NCI-H146 treated with DMSO at 0.1 percent for 48 hours (cell line): Measurements from ENCODE around the gene VEGFB.

Source experiments
- DNase-seq: peaks from one replicate; lab custom pipeline; 2025; ENCODE audit not compliant: unreplicated experiment; lab: John Stamatoyannopoulos, UW

Gene VEGFB

GRCh38 chr11:64210301-64211020 lies 23.9 kb upstream of the VEGFB start:
- no peak for DNase-seq

GRCh38 chr11:64211181-64211872 lies 23.1 kb upstream of the VEGFB start:
- DNase-seq: no peak

DNA sequence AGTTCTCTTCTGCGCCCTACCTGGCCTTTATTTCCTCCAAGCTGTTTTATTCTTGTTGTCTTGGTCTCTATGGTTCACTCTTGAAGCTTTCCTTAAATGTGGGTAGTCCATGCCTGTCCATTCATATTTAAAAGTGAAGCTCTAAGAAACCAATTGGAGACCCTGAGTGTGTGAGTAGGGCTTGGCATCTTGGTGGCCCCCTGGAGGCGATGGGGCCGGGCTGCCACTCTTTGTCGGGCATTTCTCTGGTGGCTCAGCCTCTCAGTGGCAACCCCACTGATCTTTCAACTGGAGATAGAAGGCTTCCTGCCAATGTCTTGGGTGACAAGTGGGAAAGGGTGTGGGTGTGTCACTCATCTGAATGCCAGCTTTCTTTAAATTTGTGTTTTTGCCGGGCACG lies 17.5 kb upstream of the VEGFB start:
- DNase-seq: no peak

GRCh38 chr11:64218628-64219353 lies 15.6 kb upstream of the VEGFB start:
- no peak for DNase-seq

- DNase-seq: no peak
These were observed 15.1 kb upstream of the VEGFB start for GRCh38 chr11:64219354-64219684.

GRCh38 chr11:64219755-64220154 lies 14.6 kb upstream of the VEGFB start:
- DNase-seq: no peak

DNA sequence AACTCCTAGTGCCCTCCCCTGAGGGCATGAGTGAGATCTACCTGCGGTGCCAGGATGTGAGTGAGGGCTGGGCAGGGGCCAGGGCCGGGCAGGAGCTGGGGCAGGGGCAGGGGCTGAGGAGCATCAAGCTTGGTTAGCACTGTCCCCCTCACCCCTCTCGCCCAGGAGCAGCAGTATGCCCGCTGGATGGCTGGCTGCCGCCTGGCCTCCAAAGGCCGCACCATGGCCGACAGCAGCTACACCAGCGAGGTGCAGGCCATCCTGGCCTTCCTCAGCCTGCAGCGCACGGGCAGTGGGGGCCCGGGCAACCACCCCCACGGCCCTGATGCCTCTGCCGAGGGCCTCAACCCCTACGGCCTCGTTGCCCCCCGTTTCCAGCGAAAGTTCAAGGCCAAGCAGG lies 14.1 kb upstream of the VEGFB start:
- DNase-seq: no peak

DNA sequence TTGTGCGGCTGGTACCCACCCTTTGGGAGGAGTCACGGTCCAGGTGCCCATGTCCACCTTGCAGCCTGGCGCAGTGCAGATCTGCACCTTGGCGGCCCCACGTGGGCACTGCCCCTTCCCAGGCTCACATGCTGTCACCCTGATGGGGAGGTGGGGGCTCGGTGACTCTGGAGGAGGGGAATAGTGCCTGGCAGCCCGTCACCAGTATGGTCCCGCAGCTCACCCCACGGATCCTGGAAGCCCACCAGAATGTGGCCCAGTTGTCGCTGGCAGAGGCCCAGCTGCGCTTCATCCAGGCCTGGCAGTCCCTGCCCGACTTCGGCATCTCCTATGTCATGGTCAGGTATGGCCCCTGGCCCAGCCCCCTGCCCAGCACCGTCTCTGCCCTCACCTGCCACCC lies 13.6 kb upstream of the VEGFB start:
- DNase-seq: no peak

DNA sequence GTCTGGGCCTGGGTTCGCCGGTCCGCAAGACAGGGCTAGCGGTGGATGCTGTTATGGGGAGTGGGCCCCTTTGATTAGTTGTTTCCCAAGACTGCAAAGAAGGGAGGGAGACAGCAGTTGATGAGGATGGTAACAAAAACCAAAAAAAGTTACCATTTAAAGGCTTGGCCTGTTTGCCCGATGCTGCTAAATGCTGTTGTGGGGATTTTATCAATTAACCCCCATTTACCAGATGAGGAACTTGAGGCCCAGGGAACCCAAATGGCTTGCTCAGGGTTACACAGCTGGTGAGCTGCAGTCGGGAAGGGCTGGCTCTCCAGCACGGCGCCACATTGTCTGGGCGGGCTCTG lies 11.8 kb upstream of the VEGFB start:
- DNase-seq: no peak

DNA sequence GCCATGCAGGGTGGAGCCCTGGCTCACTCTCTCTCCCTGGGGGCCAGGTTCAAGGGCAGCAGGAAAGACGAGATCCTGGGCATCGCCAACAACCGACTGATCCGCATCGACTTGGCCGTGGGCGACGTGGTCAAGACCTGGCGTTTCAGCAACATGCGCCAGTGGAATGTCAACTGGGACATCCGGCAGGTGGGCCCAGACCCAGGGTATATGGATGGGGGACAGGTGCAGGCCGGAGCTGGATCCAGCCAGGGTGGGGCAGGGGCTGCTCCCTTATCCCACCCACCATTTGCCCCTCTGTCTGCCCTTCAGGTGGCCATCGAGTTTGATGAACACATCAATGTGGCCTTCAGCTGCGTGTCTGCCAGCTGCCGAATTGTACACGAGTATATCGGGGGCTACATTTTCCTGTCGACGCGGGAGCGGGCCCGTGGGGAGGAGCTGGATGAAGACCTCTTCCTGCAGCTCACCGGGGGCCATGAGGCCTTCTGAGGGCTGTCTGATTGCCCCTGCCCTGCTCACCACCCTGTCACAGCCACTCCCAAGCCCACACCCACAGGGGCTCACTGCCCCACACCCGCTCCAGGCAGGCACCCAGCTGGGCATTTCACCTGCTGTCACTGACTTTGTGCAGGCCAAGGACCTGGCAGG lies 11.3 kb upstream of the VEGFB start:
- DNase-seq: no peak

DNA sequence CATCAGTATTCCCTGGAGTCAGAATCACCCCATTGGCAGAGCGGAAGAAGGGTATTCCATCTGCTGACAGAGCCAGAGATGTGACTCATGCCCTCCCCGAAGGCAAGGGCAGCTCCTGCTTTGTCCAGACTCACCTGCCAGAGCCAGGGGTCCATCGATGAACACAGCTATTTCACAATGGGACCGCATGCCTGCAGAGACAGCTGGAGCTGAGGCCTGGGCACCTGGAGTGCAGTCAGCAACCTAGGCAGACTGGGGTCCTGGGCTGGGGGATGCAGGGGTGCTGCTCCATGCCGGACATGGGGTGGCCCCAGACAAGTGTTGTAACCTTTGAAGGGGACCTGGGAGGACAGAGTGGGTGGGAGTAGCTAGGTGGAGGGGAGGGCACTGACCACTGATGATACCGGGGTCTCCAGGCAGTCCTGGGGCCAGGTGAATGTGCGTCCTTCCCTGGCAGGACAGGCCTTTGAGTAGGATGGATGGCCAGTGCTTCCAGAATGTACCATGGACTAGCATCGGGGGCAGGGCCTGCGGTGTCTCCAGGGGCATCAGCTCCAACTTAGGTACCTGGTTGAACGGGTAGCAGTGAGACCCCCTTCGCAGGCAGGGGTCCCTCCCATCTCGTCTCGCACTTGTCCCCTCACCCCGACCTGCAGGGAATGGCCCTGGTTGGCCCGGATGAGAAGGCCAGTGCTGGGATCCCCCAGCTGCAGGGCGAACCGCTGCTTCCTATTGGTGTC lies 10.1 kb upstream of the VEGFB start:
- no peak for DNase-seq

- no peak for DNase-seq
These were observed 9.3 kb upstream of the VEGFB start for GRCh38 chr11:64224891-64225607.

DNA sequence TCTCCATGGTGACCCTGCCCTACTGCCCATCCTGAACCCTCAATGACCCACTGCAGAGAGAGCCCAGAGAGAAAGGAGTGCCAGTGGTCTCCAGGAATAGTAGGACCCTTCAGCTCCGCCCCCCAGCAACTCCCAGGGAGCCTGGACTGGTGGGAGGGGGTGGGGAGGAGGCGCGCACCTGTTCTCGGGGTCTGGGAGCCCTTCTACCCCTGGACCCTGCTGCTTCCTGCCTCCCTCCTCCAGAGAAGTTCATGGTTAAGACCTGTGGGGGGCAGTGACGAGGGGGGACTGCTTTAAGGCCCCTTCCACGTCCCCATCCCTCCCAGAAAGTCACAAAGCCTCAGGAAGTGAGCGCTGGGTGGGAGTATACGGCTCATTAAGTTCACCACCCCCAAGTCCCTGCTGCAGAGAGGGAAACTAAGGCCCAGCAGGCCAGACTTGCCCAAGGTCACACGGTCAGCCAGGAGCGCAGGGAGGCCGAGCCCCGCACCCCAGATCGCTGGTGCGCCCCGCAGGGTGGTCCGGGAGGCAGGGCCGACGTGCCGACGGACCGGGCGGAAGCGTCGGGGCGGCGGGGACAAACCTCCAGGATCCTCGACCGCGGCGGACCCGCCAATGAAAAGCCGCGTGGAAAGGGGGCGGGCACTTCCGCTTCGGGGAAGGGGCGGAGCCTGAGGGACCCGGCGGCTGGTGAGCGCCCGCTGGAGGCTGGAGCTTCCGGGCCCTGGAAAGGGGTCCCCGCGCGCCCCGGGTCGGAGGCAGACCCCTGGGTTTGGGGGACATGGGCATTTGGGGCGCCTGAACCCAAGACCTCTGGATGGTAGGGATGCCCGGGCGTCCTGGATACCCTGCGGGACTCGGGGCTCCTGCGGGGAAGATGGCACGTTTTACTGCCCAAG lies 8.5 kb upstream of the VEGFB start, which contains the start of the genes NUDT22 and TRPT1:
TSS of gene NUDT22 (plus strand) at position 667 of the 899 bp plus-strand sequence. CDS start 379 bp downstream, outside the sequence.
TSS of gene TRPT1 (minus strand) at position 579 of the 899 bp plus-strand sequence. CDS start at position 253, 326 bp downstream.
- peak; percentile 60 for DNase-seq

- peak; percentile 21 for DNase-seq
These were observed 7.8 kb upstream of the VEGFB start for GRCh38 chr11:64226507-64227051.

DNA sequence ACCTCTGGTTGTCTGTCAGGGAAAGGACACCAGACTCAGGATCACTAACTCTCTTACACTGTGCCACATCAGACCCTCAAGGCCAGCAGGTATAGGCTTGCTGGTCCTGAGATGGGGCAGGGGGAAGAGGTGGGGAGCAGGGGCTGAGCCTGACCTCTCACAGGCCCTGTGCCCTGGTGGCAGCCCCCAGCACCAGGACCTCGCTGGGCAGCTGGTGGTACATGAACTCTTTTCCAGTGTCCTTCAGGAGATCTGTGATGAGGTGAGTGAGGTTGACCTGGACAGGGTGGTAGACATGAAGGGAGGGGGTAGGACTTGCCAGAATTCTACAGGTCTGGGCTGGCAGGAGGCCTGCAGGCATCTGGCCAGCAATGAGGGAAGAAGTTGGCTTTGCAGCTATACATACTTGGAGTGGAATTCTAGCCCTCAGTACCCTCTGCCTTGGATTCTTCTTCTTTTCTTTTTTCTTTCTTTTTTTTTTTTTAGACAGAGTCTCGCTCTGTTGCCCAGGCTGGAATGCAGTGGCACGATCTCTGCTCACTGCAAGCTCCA lies 6.9 kb upstream of the VEGFB start:
- no peak for DNase-seq

- no peak for DNase-seq
These were observed 5.2 kb upstream of the VEGFB start for GRCh38 chr11:64229090-64229743.

DNA sequence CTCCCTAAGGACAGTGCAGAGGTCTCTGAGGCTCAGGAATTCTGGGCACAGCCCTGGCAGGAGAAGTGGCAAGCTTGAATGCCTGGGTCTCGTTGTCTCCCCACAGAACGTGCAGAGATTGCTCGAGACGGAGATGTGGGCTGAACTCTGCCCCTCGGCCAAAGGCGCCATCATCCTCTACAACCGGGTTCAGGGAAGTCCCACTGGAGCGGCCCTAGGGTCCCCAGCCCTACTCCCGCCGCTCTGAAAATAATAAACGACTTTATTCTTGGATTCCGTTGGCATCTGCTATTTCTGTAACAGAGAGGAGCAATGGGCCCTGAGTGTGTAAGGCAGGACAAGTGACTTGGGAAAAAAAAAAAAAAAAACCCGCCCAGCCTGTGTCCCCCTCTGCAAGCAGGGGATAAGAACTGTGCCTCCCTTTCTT lies 4.6 kb upstream of the VEGFB start:
- no peak for DNase-seq
